Hepatocyte (in vitro differentiated cells): Measurements from ENCODE around the gene BNIP5.

Experiments used
- CTCF ChIP-seq: fragments of 200-600 bp; sonication (generic); IDR thresholded peaks from 2 replicates; pipeline ENCODE4 v1.5.1; 2016; ENCODE audit warnings: antibody characterized with exemption, mild to moderate bottlenecking; ENCODE audit not compliant: poor library complexity
- EZH2 ChIP-seq: fragments of 200-600 bp; sonication (generic); IDR thresholded peaks from 2 replicates; pipeline ENCODE4 v1.6.1; 2016; ENCODE audit warnings: antibody characterized with exemption, mild to moderate bottlenecking, borderline replicate concordance

GRCh38 chr6:36330366-36330765, 6.3 kb downstream of the BNIP5 start:
- TF ChIP-seq CTCF (no peak), EZH2 (no peak)
